HepG2 (cell line): ENCODE data around the gene EARS2. TPM values are rescaled to one million over a fixed set of nuclear protein-coding genes. Genes with fewer than 3 reads are reported as not detected.

Source experiments
- ARID3A ChIP-seq: IDR thresholded peaks from 2 replicates; pipeline ENCODE4 v1.6.1; 2012; ENCODE audit warnings: low read depth, low read length, improper control_type of control experiment
- GABPA ChIP-seq, 2 experiments: IDR thresholded peaks; 2 replicates each; pipeline ENCODE4 v1.6.1; 2011 to 2016; ENCODE audit warnings: low read depth in 2 of 2, low read length in 1 of 2, missing biosample characterization in 1 of 2, missing genetic modification characterization in 1 of 2
- GATAD2A ChIP-seq: IDR thresholded peaks from 2 replicates; pipeline ENCODE4 v1.6.1; 2016
- GLI4 ChIP-seq: sonication (generic); formaldehyde crosslinking; IDR thresholded peaks from 2 replicates; pipeline ENCODE4 v1.5.1; 2020; ENCODE audit warnings: missing genetic modification reagents, mild to moderate bottlenecking, moderate library complexity, borderline replicate concordance
- HNRNPL ChIP-seq: fragments of 200-400 bp; formaldehyde crosslinking; IDR thresholded peaks from 2 replicates; pipeline ENCODE4 v1.6.1; 2017; ENCODE audit warnings: mild to moderate bottlenecking, low read depth, low read length
- IRF2 ChIP-seq: IDR thresholded peaks from 2 replicates; pipeline ENCODE4 v1.6.1; 2018; ENCODE audit warnings: missing genetic modification reagents, missing compliant biosample characterization
- KAT2B ChIP-seq: fragments of 150-350 bp; IDR thresholded peaks from 2 replicates; pipeline ENCODE4 v1.6.1; 2014; ENCODE audit warnings: low read depth, low read length, borderline replicate concordance
- MZF1 ChIP-seq: sonication (generic); formaldehyde crosslinking; IDR thresholded peaks from 2 replicates; pipeline ENCODE4 v1.8.1; 2023; ENCODE audit warnings: mild to moderate bottlenecking, missing genetic modification reagents, borderline replicate concordance
- PITX1 ChIP-seq: sonication (generic); formaldehyde crosslinking; IDR thresholded peaks from 2 replicates; pipeline ENCODE4 v1.5.1; 2020; ENCODE audit warnings: mild to moderate bottlenecking, missing genetic modification reagents
- RFXANK ChIP-seq: IDR thresholded peaks from 2 replicates; pipeline ENCODE4 v1.6.1; 2016
- SRY ChIP-seq: sonication (generic); formaldehyde crosslinking; IDR thresholded peaks from 2 replicates; pipeline ENCODE4 v1.8.0; 2022; ENCODE audit warnings: mild to moderate bottlenecking, missing genetic modification reagents
- SYNCRIP ChIP-seq: fragments of 200-400 bp; formaldehyde crosslinking; IDR thresholded peaks from 2 replicates; pipeline ENCODE4 v1.6.1; 2018; ENCODE audit warnings: mild to moderate bottlenecking, low read depth, low read length; ENCODE audit not compliant: insufficient read depth
- THAP11 ChIP-seq: IDR thresholded peaks from 2 replicates; pipeline ENCODE4 v1.6.1; 2016; ENCODE audit warnings: missing biosample characterization, missing genetic modification reagents
- TRAFD1 ChIP-seq: sonication (generic); formaldehyde crosslinking; IDR thresholded peaks from 2 replicates; pipeline ENCODE4 v1.5.1; 2020; ENCODE audit warnings: missing genetic modification reagents, mild to moderate bottlenecking, borderline replicate concordance
- ZBTB1 ChIP-seq: sonication (generic); formaldehyde crosslinking; IDR thresholded peaks from 2 replicates; pipeline ENCODE4 v1.4.0; 2020; ENCODE audit warnings: missing genetic modification reagents, borderline replicate concordance
- ZMYM4 ChIP-seq: sonication (generic); formaldehyde crosslinking; IDR thresholded peaks from 2 replicates; pipeline ENCODE4 v1.8.1; 2023; ENCODE audit warnings: mild to moderate bottlenecking, missing genetic modification reagents
- ZNF142 ChIP-seq: sonication (generic); formaldehyde crosslinking; IDR thresholded peaks from 2 replicates; pipeline ENCODE4 v1.4.0; 2020; ENCODE audit warnings: missing genetic modification reagents
- ZNF432 ChIP-seq: sonication (generic); formaldehyde crosslinking; IDR thresholded peaks from 2 replicates; pipeline ENCODE4 v1.5.0; 2020; ENCODE audit warnings: missing genetic modification reagents, mild to moderate bottlenecking, borderline replicate concordance
- ZNF558 ChIP-seq: sonication (generic); formaldehyde crosslinking; IDR thresholded peaks from 2 replicates; pipeline ENCODE4 v1.9.0; 2022; ENCODE audit warnings: mild to moderate bottlenecking, missing genetic modification reagents, borderline replicate concordance
- ZNF562 ChIP-seq: sonication (generic); formaldehyde crosslinking; IDR thresholded peaks from 2 replicates; pipeline ENCODE4 v1.8.0; 2022; ENCODE audit warnings: missing genetic modification reagents, borderline replicate concordance
- ZNF761 ChIP-seq: sonication (generic); formaldehyde crosslinking; conservative IDR thresholded peaks from 2 replicates; pipeline ENCODE4 v1.4.0; 2020; ENCODE audit warnings: mild to moderate bottlenecking, missing genetic modification reagents
- ZNF766 ChIP-seq: sonication (generic); formaldehyde crosslinking; IDR thresholded peaks from 2 replicates; pipeline ENCODE4 v1.5.0; 2020; ENCODE audit warnings: missing genetic modification reagents, borderline replicate concordance
- polyA plus RNA-seq, 8 experiments: library from polyadenylated mRNA; depleted of rRNA in 3 of 8; stranded (reverse) in 7 of 8; unstranded in 1 of 8; fragments of >200 nt; fragmentation: Illumina TruSeq in 4 of 8; extraction: Trizol in 4 of 8; gene quantifications; 2 replicates each; pipeline versions ENCODE4 v1.2.1 to v1.2.3, GENCODE V29; 2011 to 2016; ENCODE audit warnings: low read depth in 4 of 8, missing spikeins in 1 of 8, mixed read lengths in 1 of 8; ENCODE audit not compliant: insufficient read depth in 1 of 8
- total RNA-seq, 5 experiments: library from RNA; depleted of rRNA; stranded (reverse); fragments of >200 nt; fragmentation: Illumina TruSeq; extraction: Trizol; gene quantifications; 2 replicates each; pipeline ENCODE4 v1.2.3, GENCODE V29; 2016; ENCODE audit warnings: low read depth in 1 of 5

Gene EARS2
- total and polyA plus RNA-seq, 2 of the 13 experiments (the other 11 are each of a cell fraction or from before 2014, with no cell fraction given): 49.4 to 80.4 TPM

- TF ChIP-seq THAP11 (CRISPR knock-in tag) (peak; percentile 34; the same call in 1 of the 2 replicates), ZNF761 (CRISPR knock-in tag) (no peak), SYNCRIP (no peak), KAT2B (no peak), RFXANK (CRISPR knock-in tag) (no peak), ZNF432 (CRISPR knock-in tag) (no peak), GLI4 (CRISPR knock-in tag) (no peak), SRY (CRISPR knock-in tag) (no peak), GABPA (IDR thresholded peaks at IDR 0.05; ENCODE audit: low read depth, low read length) (no peak), GABPA (CRISPR knock-in tag; IDR thresholded peaks at IDR 0.05; ENCODE audit: low read depth) (0 out of 2 replicates have a peak, but pooled peaks have one; percentile 16), HNRNPL (no peak), ZNF562 (CRISPR knock-in tag) (no peak), IRF2 (CRISPR knock-in tag) (peak; percentile 51; the same call in 1 of the 2 replicates), GATAD2A (peak; percentile 89), ZNF558 (CRISPR knock-in tag) (no peak), ZBTB1 (CRISPR knock-in tag) (no peak), MZF1 (0 out of 2 replicates have a peak, but pooled peaks have one; percentile 9), ARID3A (peak; percentile 62; the same call in 1 of the 2 replicates), PITX1 (CRISPR knock-in tag) (no peak; the same call in 1 of the 2 replicates), TRAFD1 (CRISPR knock-in tag) (no peak), ZNF766 (CRISPR knock-in tag) (no peak), ZNF142 (CRISPR knock-in tag) (no peak), ZMYM4 (CRISPR knock-in tag) (no peak)
Measured at GRCh38 chr16:23537390-23537789, 19.8 kb downstream of the EARS2 start (continued).
